Thymus (tissue), 11 donors: ENCODE measurements around the gene SERGEF. TPM values are rescaled to one million over a fixed set of nuclear protein-coding genes. Genes with fewer than 3 reads are reported as not detected.
A peak's percentile ranks its signal among the peaks of the same experiment; 100 is the strongest.

ENCODE experiments used
- DNase-seq, 9 donors: peaks; one replicate each; pipeline ENCODE4 v3.0.0-alpha.2; 2013; ENCODE audit warnings: low spot score in 9 of 9, low read depth in 6 of 9, missing footprints in 1 of 9
- H3K27ac ChIP-seq, 2 donors: one replicate each; pipeline ENCODE4 v1.5.1; 2013; ENCODE audit warnings: control low read depth in 1 of 2, low read depth in 1 of 2, low read length in 1 of 2, mild to moderate bottlenecking in 1 of 2, moderate library complexity in 1 of 2
- H3K27me3 ChIP-seq, 2 donors: one replicate each; pipeline ENCODE4 v1.5.1; 2013; ENCODE audit warnings: low read length in 1 of 2; ENCODE audit not compliant: control insufficient read depth in 2 of 2, insufficient read depth in 1 of 2
- H3K36me3 ChIP-seq, 2 donors: one replicate each; pipeline ENCODE4 v1.5.1; 2013; ENCODE audit warnings: low read length in 1 of 2, mild to moderate bottlenecking in 1 of 2, moderate library complexity in 1 of 2; ENCODE audit not compliant: control insufficient read depth in 2 of 2, insufficient read depth in 2 of 2
- H3K4me1 ChIP-seq, 2 donors: one replicate each; pipeline ENCODE4 v1.5.1; 2013; ENCODE audit warnings: low read length in 2 of 2; ENCODE audit not compliant: control insufficient read depth in 2 of 2, insufficient read depth in 2 of 2
- H3K4me3 ChIP-seq, 2 donors: one replicate each; pipeline ENCODE4 v1.5.1; 2013; ENCODE audit warnings: low read length in 2 of 2, control low read depth in 1 of 2, mild to moderate bottlenecking in 1 of 2
- H3K9me3 ChIP-seq, 2 donors: one replicate each; pipeline ENCODE4 v1.5.1; 2013; ENCODE audit warnings: low read length in 1 of 2, mild to moderate bottlenecking in 1 of 2; ENCODE audit not compliant: control insufficient read depth in 2 of 2, insufficient read depth in 1 of 2
- WGBS: extraction: QIAGEN DNeasy Blood & Tissue Kit; methylation state at CpG from one replicate; pipeline ENCODE4 v1.1.7; 2013; 5-methylcytosine and 5-hydroxymethylcytosine counted together
- polyA plus RNA-seq: library from polyadenylated mRNA; stranded (reverse); fragments of 200-250 nt; gene quantifications from one replicate; pipeline ENCODE4 v1.2.3, GENCODE V29; 2013
- total RNA-seq: library from RNA; stranded (reverse); fragments of 120-200 nt; gene quantifications from one replicate; pipeline ENCODE4 v1.2.4, GENCODE V29; 2013
- donor health status: healthy.

Gene SERGEF
- total and polyA plus RNA-seq, 2 donors = 52.8 to 84.2 TPM

DNA sequence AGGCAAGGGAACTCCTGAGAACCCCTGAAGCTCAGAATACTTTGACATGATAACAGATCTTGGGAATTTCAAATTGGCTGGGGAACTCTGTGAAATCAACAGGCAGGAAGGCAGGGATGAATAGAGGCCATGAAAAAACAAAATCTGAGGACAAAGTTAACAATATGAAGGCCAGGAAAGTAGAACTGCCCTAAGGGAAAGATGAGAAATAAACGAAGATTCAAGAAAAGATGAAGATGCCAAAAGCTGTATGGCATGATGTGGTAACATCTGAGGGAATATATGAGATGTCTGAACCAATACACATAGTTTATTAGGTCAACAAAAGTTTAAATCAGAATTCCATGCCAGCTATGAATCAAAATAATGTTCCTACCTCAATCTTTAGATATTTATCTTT is 25.0 kb downstream of the SERGEF start:
- H3K27ac ChIP-seq = no peak overlapping the region
- no peaks in the 10 kb centered on the region for H3K4me1 ChIP-seq
- 95% methylated on average over 1 of the region's 1 CpG for WGBS
- H3K9me3 ChIP-seq = no peaks in the 10 kb centered on the region
- no peaks in the 10 kb centered on the region for H3K27me3 ChIP-seq
- H3K36me3 ChIP-seq = peaks cover 3 to 4% of the 10 kb centered on the region in 2 donors
- no peak overlapping the region for H3K4me3 ChIP-seq
- no peak for DNase-seq

DNA sequence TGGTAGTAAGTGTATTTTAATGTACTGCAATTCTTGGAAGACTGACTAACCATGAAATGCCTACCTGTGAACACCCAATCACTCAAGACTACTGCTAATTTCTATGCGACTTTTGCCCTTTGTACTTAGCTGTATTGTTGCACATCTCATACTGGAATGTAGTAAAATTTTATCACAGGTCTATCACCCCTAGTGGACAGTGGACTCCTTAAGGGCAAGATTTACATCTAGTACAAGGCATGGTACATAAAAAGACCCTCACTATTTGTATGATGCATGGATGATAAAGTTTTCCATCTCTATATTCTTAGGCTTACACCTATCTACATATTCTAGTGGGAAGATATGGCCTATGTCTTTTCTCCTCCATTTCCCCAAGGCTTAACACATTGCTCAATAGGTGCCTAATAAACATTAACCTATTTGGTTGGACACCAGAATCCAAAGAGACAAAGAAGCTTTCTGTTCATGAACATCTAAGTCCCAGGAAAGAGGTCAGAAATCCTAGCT is 26.1 kb downstream of the SERGEF start:
- WGBS = 98% methylated on average over 1 of the region's 1 CpG
- Histone ChIP-seq H3K27me3 (no peaks in the 10 kb centered on the region), H3K9me3 (no peaks in the 10 kb centered on the region), H3K4me1 (no peaks in the 10 kb centered on the region), H3K27ac (no peak overlapping the region), H3K4me3 (no peak overlapping the region), H3K36me3 (peaks cover 0 to 7% of the 10 kb centered on the region in 2 donors)
- no peak for DNase-seq

DNA sequence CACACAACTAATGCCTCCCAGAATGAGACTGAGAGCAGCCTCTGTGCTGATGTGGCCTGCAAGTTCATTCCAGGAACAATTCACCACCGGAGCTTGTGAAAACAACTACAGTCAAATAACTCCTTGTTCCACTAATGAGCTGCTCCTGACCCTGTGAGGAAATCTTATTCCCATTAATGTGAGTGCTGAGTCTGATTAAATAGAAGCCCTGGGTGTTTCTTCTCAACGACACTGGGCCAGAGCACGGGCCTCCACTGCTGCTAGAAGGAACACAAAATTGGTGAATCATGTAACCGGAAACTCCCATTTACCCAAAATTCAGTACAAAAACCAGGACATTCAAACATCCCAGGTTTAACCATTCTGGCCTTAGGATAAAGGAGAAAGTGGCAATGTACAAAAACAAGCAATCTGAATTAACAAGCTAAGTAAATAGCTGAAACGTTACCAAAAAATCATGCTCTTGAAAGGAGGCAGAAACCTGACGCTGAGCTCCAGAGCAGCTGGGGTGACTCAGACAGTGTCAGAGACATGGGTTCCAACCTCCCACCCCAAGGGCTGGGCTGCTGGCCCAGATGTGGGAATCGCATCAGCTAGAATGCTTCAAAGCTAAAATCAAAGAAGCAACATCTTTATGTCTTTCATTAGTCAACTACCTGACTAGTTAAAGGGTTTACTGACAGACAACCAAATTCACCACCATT is 26.7 kb downstream of the SERGEF start:
- H3K27me3 ChIP-seq = no peaks in the 10 kb centered on the region
- no peaks in the 10 kb centered on the region for H3K4me1 ChIP-seq
- H3K27ac ChIP-seq = no peak overlapping the region
- DNase-seq = no peak
- H3K36me3 ChIP-seq = peaks cover 0 to 8% of the 10 kb centered on the region in 2 donors
- no peak overlapping the region for H3K4me3 ChIP-seq
- WGBS = 83% methylated on average over 7 of the region's 7 CpGs
- H3K9me3 ChIP-seq = no peaks in the 10 kb centered on the region

DNA sequence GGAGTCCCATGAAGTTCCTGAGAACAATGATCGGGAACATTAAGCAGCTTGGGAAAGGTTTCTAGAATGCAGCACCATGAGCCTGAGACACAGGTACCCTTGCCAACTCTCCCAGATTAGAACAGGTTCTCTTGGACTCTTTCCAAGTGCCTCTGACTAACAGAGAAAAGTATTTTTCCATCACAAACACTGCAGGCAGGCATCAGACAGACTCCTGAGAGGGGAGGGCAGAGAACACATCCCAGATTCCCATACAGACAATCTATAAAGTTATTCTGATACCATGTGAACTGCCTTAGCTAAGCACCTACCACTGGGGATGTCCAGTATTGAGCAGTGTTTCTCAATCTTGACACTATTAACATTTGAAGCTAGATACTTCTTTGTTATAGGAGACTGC is 27.3 kb downstream of the SERGEF start:
- Histone ChIP-seq H3K9me3 (no peaks in the 10 kb centered on the region), H3K4me1 (no peaks in the 10 kb centered on the region), H3K27ac (no peak overlapping the region), H3K27me3 (no peaks in the 10 kb centered on the region), H3K4me3 (no peak overlapping the region), H3K36me3 (peaks cover 0 to 8% of the 10 kb centered on the region in 2 donors)
- 90% methylated on average over 1 of the region's 1 CpG for WGBS
- no peak for DNase-seq

DNA sequence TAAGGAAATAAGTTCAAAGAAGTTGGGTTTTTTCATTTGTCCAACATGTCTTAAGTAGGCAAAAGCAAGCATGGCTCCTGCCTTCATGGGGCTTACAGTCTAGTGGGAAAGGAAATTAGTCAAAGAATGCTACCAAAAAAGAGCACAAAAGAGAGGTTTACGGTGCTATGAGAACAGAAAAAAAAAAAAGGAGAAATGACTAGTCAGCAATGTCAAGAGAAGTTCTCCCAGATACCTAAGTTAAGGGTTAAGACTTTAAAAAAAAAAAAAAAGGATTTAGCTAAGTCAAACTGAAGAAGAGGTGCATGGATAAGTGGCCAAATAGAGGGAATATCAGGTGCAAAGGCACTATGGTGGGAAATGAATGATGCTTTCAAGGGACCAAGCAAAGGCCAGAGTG is 29.3 kb downstream of the SERGEF start:
- no peaks in the 10 kb centered on the region for H3K4me1 ChIP-seq
- H3K4me3 ChIP-seq = no peak overlapping the region
- peaks cover 0 to 8% of the 10 kb centered on the region in 2 donors for H3K36me3 ChIP-seq
- no peak overlapping the region for H3K27ac ChIP-seq
- no peaks in the 10 kb centered on the region for H3K9me3 ChIP-seq
- no peaks in the 10 kb centered on the region for H3K27me3 ChIP-seq
- DNase-seq = no peak
- 98% methylated on average over 1 of the region's 1 CpG for WGBS

DNA sequence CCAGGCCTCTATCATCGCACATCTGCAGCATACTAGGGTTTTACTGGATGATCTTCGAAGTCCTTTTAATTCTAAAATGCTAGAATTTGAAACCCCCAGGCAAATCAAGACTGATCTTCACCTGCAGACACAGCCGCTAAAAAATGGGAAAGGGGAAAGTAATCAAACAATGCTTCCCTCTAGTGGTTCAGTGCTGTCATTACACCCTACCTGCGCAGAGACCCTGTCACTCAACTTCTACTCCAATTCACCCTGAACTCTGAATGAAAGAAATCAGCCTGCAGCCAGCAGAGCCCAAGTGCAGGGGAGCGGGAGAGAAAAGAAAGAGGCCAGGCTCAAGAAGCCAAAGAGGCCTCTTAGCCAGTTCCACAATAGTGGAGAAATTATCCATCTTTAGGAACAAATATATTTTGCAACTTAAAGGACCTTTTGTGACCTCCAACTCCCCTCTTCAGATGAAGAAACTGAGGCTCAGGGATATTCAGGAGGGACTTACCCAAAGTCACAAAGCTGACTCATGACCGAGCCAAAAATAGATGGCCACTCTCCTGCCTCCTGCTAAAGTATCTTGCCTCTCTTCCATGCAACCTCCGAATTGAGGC is 33.0 kb downstream of the SERGEF start:
- H3K27me3 ChIP-seq = no peaks in the 10 kb centered on the region
- peak in 8 of 9 donors; percentile 33 to 67 (median 38) for DNase-seq
- no peaks in the 10 kb centered on the region for H3K9me3 ChIP-seq
- H3K4me1 ChIP-seq = no peaks in the 10 kb centered on the region
- H3K36me3 ChIP-seq = peaks cover 2 to 4% of the 10 kb centered on the region in 2 donors
- 51% methylated on average over 7 of the region's 7 CpGs for WGBS
- H3K27ac ChIP-seq = no peak overlapping the region
- no peak overlapping the region for H3K4me3 ChIP-seq

DNA sequence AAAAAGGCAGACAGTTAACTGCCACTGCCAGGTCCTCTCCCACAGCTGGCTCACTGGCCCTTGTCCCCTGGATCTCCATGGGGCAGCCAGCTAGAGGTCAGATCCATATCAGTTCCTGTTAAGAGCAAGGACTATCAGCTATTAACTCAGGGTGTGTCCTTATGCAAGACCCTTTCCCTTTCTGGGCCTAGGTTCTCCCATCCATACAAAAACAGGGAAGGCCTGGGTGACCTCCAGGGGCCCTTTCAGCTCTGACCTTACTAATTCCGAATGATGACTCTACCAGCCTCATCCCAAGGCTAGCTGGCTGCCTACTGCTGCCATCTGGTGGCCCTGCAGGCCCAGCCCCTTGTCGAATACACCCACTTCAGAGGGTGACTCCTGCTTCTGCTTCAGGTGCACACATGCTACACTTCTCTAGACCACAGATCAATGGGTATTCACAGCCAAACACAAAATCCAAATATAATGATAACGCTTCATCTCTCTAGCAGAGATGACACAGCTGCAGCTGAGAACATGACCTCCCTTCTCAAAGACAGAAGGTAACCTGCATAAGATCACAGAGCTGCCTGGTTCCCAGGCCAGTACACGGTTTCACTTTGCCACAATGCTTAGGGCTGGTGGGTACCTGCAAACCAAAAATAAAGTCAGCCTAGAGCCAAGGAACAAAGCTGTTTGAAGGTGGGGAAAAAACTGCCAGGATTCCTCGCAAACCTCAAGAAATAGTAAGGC is 34.1 kb downstream of the SERGEF start:
- Histone ChIP-seq H3K27ac (no peak overlapping the region), H3K27me3 (no peaks in the 10 kb centered on the region), H3K36me3 (peaks cover 2 to 4% of the 10 kb centered on the region in 2 donors), H3K4me1 (no peaks in the 10 kb centered on the region), H3K9me3 (no peaks in the 10 kb centered on the region), H3K4me3 (no peak overlapping the region)
- DNase-seq = peak in 6 of 9 donors; percentile 11 to 51 (median 27)
- 91% methylated on average over 5 of the region's 5 CpGs for WGBS

DNA sequence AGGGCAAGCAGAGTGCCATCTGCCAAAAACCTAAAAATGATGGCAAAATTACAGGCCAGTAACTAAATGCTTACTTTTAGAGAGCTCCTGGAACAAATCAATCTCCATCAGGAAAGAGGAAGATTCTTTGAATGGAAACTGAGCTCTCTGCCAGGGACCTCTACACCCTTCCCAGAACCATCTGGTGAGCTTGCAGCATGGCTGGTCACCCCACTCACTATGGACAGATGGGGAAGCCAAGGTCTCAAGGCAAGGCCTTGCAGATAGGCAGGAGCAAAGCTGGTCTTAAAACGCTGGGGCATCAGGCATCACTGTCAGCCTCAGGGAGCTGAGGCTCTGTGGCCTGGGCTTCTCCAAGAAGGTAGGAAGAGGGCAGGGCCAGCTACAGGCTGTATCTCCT is 36.2 kb downstream of the SERGEF start:
- Histone ChIP-seq H3K4me3 (no peak overlapping the region), H3K4me1 (no peaks in the 10 kb centered on the region), H3K36me3 (peaks cover 0 to 4% of the 10 kb centered on the region in 2 donors), H3K27me3 (no peaks in the 10 kb centered on the region), H3K9me3 (no peaks in the 10 kb centered on the region), H3K27ac (no peak overlapping the region)
- 98% methylated on average over 1 of the region's 1 CpG for WGBS
- DNase-seq = no peak

DNA sequence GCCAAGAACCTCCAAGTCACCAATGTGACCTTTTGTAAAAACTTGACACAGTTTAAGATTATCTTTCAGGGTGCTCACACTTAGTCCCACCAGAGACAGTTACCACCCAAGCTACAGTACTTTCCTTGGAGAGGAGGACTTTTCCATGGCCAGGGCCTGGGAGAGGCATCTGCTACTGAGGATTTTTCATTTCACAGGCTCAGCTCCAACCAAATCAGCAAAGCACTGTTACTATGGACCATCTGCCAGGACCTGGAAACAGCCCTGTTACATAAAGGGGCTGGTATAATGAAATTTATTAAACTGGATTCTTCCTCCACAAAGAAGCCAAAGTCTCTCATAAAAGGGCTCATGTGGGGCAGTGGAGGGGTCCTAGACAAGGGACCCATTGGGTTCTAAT is 38.6 kb downstream of the SERGEF start:
- no peaks in the 10 kb centered on the region for H3K4me1 ChIP-seq
- H3K36me3 ChIP-seq = peaks cover 0 to 4% of the 10 kb centered on the region in 2 donors
- DNase-seq = no peak
- H3K27ac ChIP-seq = no peak overlapping the region
- no peak overlapping the region for H3K4me3 ChIP-seq
- no peaks in the 10 kb centered on the region for H3K9me3 ChIP-seq
- no peaks in the 10 kb centered on the region for H3K27me3 ChIP-seq
